ENCODE results near the gene TMEM127. TPM values are rescaled to one million over a fixed set of nuclear protein-coding genes. Genes with fewer than 3 reads are reported as not detected.

Gene TMEM127
- polyA plus RNA-seq, 2 of the 4 experiments (the other 2 are of a cell fraction): 31.9 to 38.7 TPM

DNA sequence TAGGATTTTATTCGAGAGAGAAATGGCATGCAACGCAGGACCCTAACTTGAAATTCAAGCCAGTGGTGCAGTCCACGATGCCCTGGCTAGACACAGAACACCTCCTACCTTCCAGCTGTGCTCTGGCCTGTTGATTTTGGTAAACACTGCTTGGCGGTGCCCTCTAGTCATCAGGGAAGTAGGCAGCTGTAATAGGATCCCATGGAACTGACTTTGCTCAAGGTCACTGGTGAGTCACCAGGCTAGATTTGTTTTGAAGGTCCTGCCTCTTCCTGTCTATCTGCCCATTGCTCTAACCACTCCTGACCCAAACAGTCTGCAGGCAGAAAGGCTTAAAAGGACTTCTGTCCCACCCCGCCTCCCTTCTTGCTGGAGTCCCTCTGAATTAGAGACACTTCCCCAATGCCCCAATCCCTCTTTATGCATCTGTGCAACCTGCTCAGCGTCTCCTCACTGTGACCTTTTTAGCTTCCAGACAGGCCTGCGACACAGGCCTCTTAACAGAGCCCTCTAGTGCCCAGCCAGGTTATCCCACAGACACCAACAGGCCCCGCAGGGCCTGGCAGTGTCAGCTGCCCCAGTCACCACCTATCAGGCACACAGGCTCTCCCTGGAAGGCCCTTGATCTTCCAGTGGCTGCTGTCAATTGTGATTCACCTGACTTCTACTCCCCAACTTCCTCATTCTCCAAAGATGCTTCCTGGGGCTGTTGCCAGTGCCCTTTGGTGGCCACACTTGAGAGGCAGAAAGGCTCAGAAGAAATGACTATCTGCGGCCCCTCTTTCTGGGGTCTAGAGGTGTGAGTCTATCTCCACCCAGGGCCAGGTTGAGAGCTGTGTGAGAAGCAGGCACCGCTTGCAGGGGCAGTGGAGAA, 5.2 kb downstream of the TMEM127 start:
- POLR2A ChIA-PET: interaction anchor here (0.5 to 2.7 kb wide), 3 partner anchors 20 to 52 kb away, joined by 3 to 17 read pairs (median 4); partner anchors contain the start of gene STARD7
- Histone ChIP-seq H3K27ac (peak overlapping the region; percentile 65 to 75), H3K4me3 (no peak overlapping the region), H3K9me3 (no peaks in the 10 kb centered on the region), H3K4me1 (peaks cover 36% of the 10 kb centered on the region), H3K4me2 (peak overlapping the region; percentile 70)
- 20% methylated on average over 10 of the region's 10 CpGs for WGBS (ENCODE audit: missing lambda C conversion rate)
- ATAC-seq (peak; percentile 89 to 91), FAIRE-seq (no peak), DNase-seq (ENCODE audit: low read depth in 1 of 2, low spot score in 1 of 2) (peak; percentile 85 to 86)
- CTCF ChIA-PET: interaction anchor here (0.8 to 3.7 kb wide), 28 partner anchors 9 to 289 kb away, joined by 3 to 20 read pairs (median 4); partner anchors contain the start of genes ANKRD36C, ASTL and STARD7
- no peak for TF ChIP-seq NPAS2 (CRISPR knock-in tag; IDR thresholded peaks at IDR 0.05; ENCODE audit: borderline replicate concordance)
- no peak for TF ChIP-seq CBX8 (IDR thresholded peaks at IDR 0.05)
- no peak for TF ChIP-seq TP53 (CRISPR knock-in tag; IDR thresholded peaks at IDR 0.05)
- TF ChIP-seq JUNB (IDR thresholded peaks at IDR 0.05): peak; percentile 46; the same call in 1 of the 2 replicates
- no peak for TF ChIP-seq ZC3H11A (IDR thresholded peaks at IDR 0.05)
- TF ChIP-seq RCOR1 (IDR thresholded peaks at IDR 0.05; ENCODE audit: low read depth, low read length): no peak
- TF ChIP-seq CHD4 (IDR thresholded peaks at IDR 0.05; ENCODE audit: borderline replicate concordance): no peak
- TF ChIP-seq SMC3 (IDR thresholded peaks at IDR 0.05): peak; percentile 68
- no peak for TF ChIP-seq RFX5 (IDR thresholded peaks at IDR 0.05)
- no peak for TF ChIP-seq ZFP36 (IDR thresholded peaks at IDR 0.05; ENCODE audit: borderline replicate concordance, partially characterized antibody)
- TF ChIP-seq PHF8 (IDR thresholded peaks at IDR 0.05; ENCODE audit: borderline replicate concordance, low read depth): no peak
- no peak for TF ChIP-seq EHMT2 (IDR thresholded peaks at IDR 0.05; ENCODE audit: low read depth)
- no peak for TF ChIP-seq GATA3 (IDR thresholded peaks at IDR 0.05; ENCODE audit: borderline replicate concordance)
- TF ChIP-seq FOXS1 (CRISPR knock-in tag; IDR thresholded peaks at IDR 0.05): no peak
- TF ChIP-seq HDAC2 (IDR thresholded peaks at IDR 0.05): no peak
- TF ChIP-seq HES2 (IDR thresholded peaks at IDR 0.05): no peak
- no peak for TF ChIP-seq RARB (CRISPR knock-in tag; IDR thresholded peaks at IDR 0.05)
- TF ChIP-seq ESRRA (IDR thresholded peaks at IDR 0.05; ENCODE audit: borderline replicate concordance, low read length): peak; percentile 94
- no peak for TF ChIP-seq CBX2 (IDR thresholded peaks at IDR 0.05; ENCODE audit: borderline replicate concordance, low read depth)
- TF ChIP-seq, protein P1, sequence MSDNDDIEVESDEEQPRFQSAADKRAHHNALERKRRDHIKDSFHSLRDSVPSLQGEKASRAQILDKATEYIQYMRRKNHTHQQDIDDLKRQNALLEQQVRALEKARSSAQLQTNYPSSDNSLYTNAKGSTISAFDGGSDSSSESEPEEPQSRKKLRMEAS (IDR thresholded peaks at IDR 0.05): no peak
- TF ChIP-seq, protein P2, sequence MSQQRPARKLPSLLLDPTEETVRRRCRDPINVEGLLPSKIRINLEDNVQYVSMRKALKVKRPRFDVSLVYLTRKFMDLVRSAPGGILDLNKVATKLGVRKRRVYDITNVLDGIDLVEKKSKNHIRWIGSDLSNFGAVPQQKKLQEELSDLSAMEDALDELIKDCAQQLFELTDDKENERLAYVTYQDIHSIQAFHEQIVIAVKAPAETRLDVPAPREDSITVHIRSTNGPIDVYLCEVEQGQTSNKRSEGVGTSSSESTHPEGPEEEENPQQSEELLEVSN (IDR thresholded peaks at IDR 0.05; ENCODE audit: borderline replicate concordance, low read depth): no peak
- no peak for TF ChIP-seq CHD2 (IDR thresholded peaks at IDR 0.05; ENCODE audit: low read length, partially characterized antibody)
- peak; percentile 29 to 53; a peak in 4 of 5 replicates for TF ChIP-seq RAD21 (conservative IDR thresholded peaks at IDR 0.05 in 1 of 2, IDR thresholded peaks at IDR 0.05 in 1 of 2)
- TF ChIP-seq EP300 (IDR thresholded peaks at IDR 0.05): no peak
- no peak for TF ChIP-seq SREBF2 (IDR thresholded peaks at IDR 0.05)
- TF ChIP-seq MYC (IDR thresholded peaks at IDR 0.05; ENCODE audit: borderline replicate concordance, low read length): no peak
- no peak for TF ChIP-seq POLR2AphosphoS2 (conservative IDR thresholded peaks at IDR 0.05; ENCODE audit: low read length)
- TF ChIP-seq NFE2L2 (conservative IDR thresholded peaks at IDR 0.05; ENCODE audit: low read length): no peak
- no peak for TF ChIP-seq HOXB13 (CRISPR knock-in tag; IDR thresholded peaks at IDR 0.05; ENCODE audit: low read depth)
- no peak for TF ChIP-seq POLR2A (IDR thresholded peaks at IDR 0.05; ENCODE audit: low read length)
- no peak for TF ChIP-seq BHLHE40 (IDR thresholded peaks at IDR 0.05; ENCODE audit: low read depth, low read length)
- TF ChIP-seq ELK1 (IDR thresholded peaks at IDR 0.05; ENCODE audit: low read depth, low read length): no peak
- peak; percentile 67; the same call in 1 of the 2 replicates for TF ChIP-seq FOSL2 (IDR thresholded peaks at IDR 0.05)
- peak; percentile 80 for TF ChIP-seq FOSL2 (CRISPR knock-in tag; IDR thresholded peaks at IDR 0.05)
- peak; percentile 73 for TF ChIP-seq USF2 (IDR thresholded peaks at IDR 0.05)
- TF ChIP-seq, protein P3, sequence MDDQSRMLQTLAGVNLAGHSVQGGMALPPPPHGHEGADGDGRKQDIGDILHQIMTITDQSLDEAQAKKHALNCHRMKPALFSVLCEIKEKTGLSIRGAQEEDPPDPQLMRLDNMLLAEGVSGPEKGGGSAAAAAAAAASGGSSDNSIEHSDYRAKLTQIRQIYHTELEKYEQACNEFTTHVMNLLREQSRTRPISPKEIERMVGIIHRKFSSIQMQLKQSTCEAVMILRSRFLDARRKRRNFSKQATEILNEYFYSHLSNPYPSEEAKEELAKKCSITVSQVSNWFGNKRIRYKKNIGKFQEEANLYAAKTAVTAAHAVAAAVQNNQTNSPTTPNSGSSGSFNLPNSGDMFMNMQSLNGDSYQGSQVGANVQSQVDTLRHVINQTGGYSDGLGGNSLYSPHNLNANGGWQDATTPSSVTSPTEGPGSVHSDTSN (IDR thresholded peaks at IDR 0.05): 0 out of 2 replicates have a peak, but pooled peaks have one; percentile 43
- TF ChIP-seq HOXA7 (CRISPR knock-in tag; IDR thresholded peaks at IDR 0.05): no peak
- no peak for TF ChIP-seq ZSCAN20 (CRISPR knock-in tag; IDR thresholded peaks at IDR 0.05)

Data from A549 (cell line).